ENCODE measurements around the gene MTRR.

The MTRR gene

DNA sequence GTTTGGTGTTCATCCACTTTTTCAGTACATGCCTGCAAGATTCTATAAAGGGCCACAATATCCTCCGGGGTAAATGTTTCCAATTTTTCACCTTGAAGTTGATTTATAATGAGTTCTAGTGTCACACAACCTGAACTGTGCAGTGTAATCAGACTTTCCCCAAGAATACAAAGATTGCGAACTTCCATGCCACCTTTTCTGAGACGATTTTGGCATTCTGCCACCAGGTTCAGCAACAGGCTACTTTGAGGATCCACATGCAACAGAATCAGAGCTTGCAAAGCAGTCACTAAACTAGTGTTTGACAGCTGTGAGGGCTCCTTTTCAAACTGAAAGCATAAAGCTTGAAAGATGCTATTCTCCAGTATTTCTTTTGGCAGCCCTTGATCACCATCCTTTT is 1.7 kb upstream of the MTRR start:
- no peak overlapping the region; the same call in 1 of the 2 replicates for H3K27ac ChIP-seq (ENCODE audit: low read length)
- H3K36me3 ChIP-seq (ENCODE audit: insufficient read depth, low read length) = peaks cover 47% of the 10 kb centered on the region
- H3K79me2 ChIP-seq (ENCODE audit: insufficient read depth, low read length) = peaks cover 61% of the 10 kb centered on the region
- H3K27me3 ChIP-seq (ENCODE audit: insufficient read depth, low read length, poor library complexity) = no peaks in the 10 kb centered on the region
- H3K4me2 ChIP-seq (ENCODE audit: insufficient read depth, low read length) = peak overlapping the region; percentile 82
- DNase-seq (no peak), ATAC-seq (ENCODE audit: insufficient read depth, low read depth) (no peak)
- peak overlapping the region; percentile 86 for H3K9ac ChIP-seq (ENCODE audit: low read depth, low read length)
- H3K4me1 ChIP-seq (ENCODE audit: insufficient read depth, low read length) = peaks cover 49% of the 10 kb centered on the region
- H3K4me3 ChIP-seq (ENCODE audit: low read depth in 1 of 2, low read length in 2 of 2) = peak overlapping the region; percentile 86 to 92; a peak in 3 of 4 replicates
- H3K9me3 ChIP-seq (ENCODE audit: insufficient read depth, low read length, severe bottlenecking) = no peaks in the 10 kb centered on the region
- TF ChIP-seq EZH2 (IDR thresholded peaks at IDR 0.05; ENCODE audit: borderline replicate concordance, low read depth, low read length, severe bottlenecking) = no peak
- TF ChIP-seq, protein P1, sequence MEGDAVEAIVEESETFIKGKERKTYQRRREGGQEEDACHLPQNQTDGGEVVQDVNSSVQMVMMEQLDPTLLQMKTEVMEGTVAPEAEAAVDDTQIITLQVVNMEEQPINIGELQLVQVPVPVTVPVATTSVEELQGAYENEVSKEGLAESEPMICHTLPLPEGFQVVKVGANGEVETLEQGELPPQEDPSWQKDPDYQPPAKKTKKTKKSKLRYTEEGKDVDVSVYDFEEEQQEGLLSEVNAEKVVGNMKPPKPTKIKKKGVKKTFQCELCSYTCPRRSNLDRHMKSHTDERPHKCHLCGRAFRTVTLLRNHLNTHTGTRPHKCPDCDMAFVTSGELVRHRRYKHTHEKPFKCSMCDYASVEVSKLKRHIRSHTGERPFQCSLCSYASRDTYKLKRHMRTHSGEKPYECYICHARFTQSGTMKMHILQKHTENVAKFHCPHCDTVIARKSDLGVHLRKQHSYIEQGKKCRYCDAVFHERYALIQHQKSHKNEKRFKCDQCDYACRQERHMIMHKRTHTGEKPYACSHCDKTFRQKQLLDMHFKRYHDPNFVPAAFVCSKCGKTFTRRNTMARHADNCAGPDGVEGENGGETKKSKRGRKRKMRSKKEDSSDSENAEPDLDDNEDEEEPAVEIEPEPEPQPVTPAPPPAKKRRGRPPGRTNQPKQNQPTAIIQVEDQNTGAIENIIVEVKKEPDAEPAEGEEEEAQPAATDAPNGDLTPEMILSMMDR (IDR thresholded peaks at IDR 0.05; ENCODE audit: borderline replicate concordance, extremely low read depth, low read length, poor library complexity, severe bottlenecking) = no peak
- no peak overlapping the region for H2AFZ ChIP-seq (ENCODE audit: low read depth, low read length)
- H4K20me1 ChIP-seq (ENCODE audit: insufficient read depth, low read length) = peaks cover 28% of the 10 kb centered on the region

DNA sequence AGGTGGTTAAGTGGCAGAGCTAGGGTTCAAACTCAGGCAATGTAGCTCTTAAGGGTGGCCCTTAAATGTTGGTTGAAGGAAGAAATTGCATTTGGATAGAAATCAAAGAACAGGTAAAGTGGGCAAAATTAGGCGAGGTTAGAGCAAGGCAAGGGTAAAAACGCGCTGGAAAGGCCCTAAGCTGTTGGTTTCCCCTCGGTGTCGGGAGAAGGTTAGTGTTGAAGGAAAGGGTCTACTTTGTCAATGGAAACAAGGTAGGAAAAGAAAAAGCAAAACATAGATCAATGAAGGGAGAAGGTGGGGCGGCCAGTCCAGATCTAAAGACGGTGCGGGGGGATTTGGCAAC is 548 bp upstream of the MTRR start:
- H3K36me3 ChIP-seq (ENCODE audit: insufficient read depth, low read length) = peaks cover 48% of the 10 kb centered on the region

DNA sequence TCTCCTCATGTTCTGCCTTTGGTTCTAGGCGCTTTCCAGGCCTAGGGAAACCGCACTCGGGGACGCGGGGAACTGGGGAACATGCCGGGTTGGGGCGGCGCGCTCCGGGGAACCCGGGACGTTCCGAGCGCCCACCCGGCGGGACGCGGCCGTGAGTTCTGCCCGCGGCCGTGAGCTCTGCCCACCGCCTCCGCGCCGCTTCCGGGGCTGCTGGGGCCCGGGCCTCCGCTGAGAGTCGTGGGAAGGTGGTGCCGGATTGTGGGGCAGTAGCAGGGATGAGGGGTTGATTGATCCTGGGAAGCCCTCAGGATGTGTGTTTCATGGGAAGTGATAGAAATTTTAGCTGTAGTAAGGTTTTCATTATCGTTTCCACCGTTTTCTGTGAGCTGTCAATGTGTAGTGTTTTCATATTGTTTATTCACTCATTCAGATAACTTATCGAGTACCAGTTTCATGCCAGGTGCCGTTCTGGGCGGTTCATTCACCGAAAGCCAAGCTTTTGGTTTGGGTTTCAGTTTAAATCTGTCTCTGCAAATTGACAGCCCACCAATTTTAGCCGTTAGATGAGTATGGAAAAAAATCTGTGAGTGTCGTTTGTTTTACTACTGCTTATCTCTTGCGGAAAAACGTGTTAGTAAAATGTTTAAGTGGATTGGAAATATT is 657 bp downstream of the MTRR start:
- Histone ChIP-seq H3K4me3 (ENCODE audit: low read depth in 1 of 2, low read length in 2 of 2) (peak overlapping the region; percentile 86 to 92), H3K79me2 (ENCODE audit: insufficient read depth, low read length) (peaks cover 84% of the 10 kb centered on the region), H4K20me1 (ENCODE audit: insufficient read depth, low read length) (peaks cover 40% of the 10 kb centered on the region), H2AFZ (ENCODE audit: low read depth, low read length) (peak overlapping the region; percentile 92), H3K36me3 (ENCODE audit: insufficient read depth, low read length) (peaks cover 49% of the 10 kb centered on the region), H3K9me3 (ENCODE audit: insufficient read depth, low read length, severe bottlenecking) (no peaks in the 10 kb centered on the region), H3K4me1 (ENCODE audit: insufficient read depth, low read length) (peaks cover 49% of the 10 kb centered on the region), H3K27ac (ENCODE audit: low read length) (peak overlapping the region; percentile 55), H3K27me3 (ENCODE audit: insufficient read depth, low read length, poor library complexity) (no peaks in the 10 kb centered on the region), H3K9ac (ENCODE audit: low read depth, low read length) (peak overlapping the region; percentile 86), H3K4me2 (ENCODE audit: insufficient read depth, low read length) (peak overlapping the region; percentile 82)
- peak; percentile 44 for ATAC-seq (ENCODE audit: insufficient read depth, low read depth)
- TF ChIP-seq, protein P1 (IDR thresholded peaks at IDR 0.05; ENCODE audit: borderline replicate concordance, extremely low read depth, low read length, poor library complexity, severe bottlenecking) = no peak
- TF ChIP-seq EZH2 (IDR thresholded peaks at IDR 0.05; ENCODE audit: borderline replicate concordance, low read depth, low read length, severe bottlenecking) = no peak
- peak; percentile 32 for DNase-seq

More for the DNA sequence above, 548 bp upstream of the MTRR start:
- Histone ChIP-seq H2AFZ (ENCODE audit: low read depth, low read length) (peak overlapping the region; percentile 92), H3K27me3 (ENCODE audit: insufficient read depth, low read length, poor library complexity) (no peaks in the 10 kb centered on the region), H3K4me2 (ENCODE audit: insufficient read depth, low read length) (peak overlapping the region; percentile 82), H3K9me3 (ENCODE audit: insufficient read depth, low read length, severe bottlenecking) (no peaks in the 10 kb centered on the region), H3K4me1 (ENCODE audit: insufficient read depth, low read length) (peaks cover 49% of the 10 kb centered on the region), H3K79me2 (ENCODE audit: insufficient read depth, low read length) (peaks cover 73% of the 10 kb centered on the region), H3K4me3 (ENCODE audit: low read depth in 1 of 2, low read length in 2 of 2) (peak overlapping the region; percentile 86 to 92), H4K20me1 (ENCODE audit: insufficient read depth, low read length) (peaks cover 40% of the 10 kb centered on the region), H3K9ac (ENCODE audit: low read depth, low read length) (peak overlapping the region; percentile 86), H3K27ac (ENCODE audit: low read length) (peak overlapping the region; percentile 74)
- ATAC-seq (ENCODE audit: insufficient read depth, low read depth) = no peak
- TF ChIP-seq EZH2 (IDR thresholded peaks at IDR 0.05; ENCODE audit: borderline replicate concordance, low read depth, low read length, severe bottlenecking) = no peak
- TF ChIP-seq, protein P1 (IDR thresholded peaks at IDR 0.05; ENCODE audit: borderline replicate concordance, extremely low read depth, low read length, poor library complexity, severe bottlenecking) = no peak
- no peak for DNase-seq

Data from DND-41 (cell line).